OCI-LY7 (cell line): ENCODE measurements around the gene EIF3J. TPM values are rescaled to one million over a fixed set of nuclear protein-coding genes. Genes with fewer than 3 reads are reported as not detected.
"Not testable (repeated sequence)": the region's sequence is repeated elsewhere in the genome, so short reads cannot be mapped to it uniquely, and the experiment has no call there.

Experiments used
- BruUV-seq: library from RNA; stranded (reverse); fragments of 400-500 nt; replicated peaks from 2 replicates; lab custom pipeline; 2021; lab: Mats Ljungman, UMichigan
- CTCF ChIA-PET: fragments of 300-600 bp; sonication (Branson Sonifier 250); formaldehyde crosslinking; loops from one replicate; lab custom pipeline; 2022; ENCODE audit warnings: antibody characterized with exemption; ENCODE audit not compliant: unreplicated experiment; lab: Charles Lee
- POLR2A ChIA-PET: fragments of 300-600 bp; sonication (Branson Sonifier 250); formaldehyde crosslinking; loops from one replicate; lab custom pipeline; 2022; ENCODE audit warnings: antibody characterized with exemption; lab: Charles Lee
- DNase-seq: peaks from one replicate; pipeline ENCODE4 v3.0.0-alpha.2; 2015; ENCODE audit warnings: low spot score
- H2AFZ ChIP-seq: fragments of 200-600 bp; sonication (generic), shearing (Covaris generic); 2 replicates; pipeline ENCODE4 v1.6.1; 2014; ENCODE audit warnings: mild to moderate bottlenecking, antibody characterized with exemption, low read length, moderate library complexity
- H3K27ac ChIP-seq: fragments of 200-600 bp; sonication (generic); 2 replicates; pipeline ENCODE4 v1.5.1; 2014; ENCODE audit warnings: mixed run types, low read depth, mild to moderate bottlenecking, moderate library complexity, low read length, inconsistent platforms; ENCODE audit not compliant: poor library complexity, severe bottlenecking
- H3K36me3 ChIP-seq: fragments of 200-600 bp; sonication (generic); 2 replicates; pipeline ENCODE4 v1.6.1; 2014; ENCODE audit warnings: mild to moderate bottlenecking, antibody characterized with exemption, low read length, moderate library complexity, mixed read lengths; ENCODE audit not compliant: insufficient read depth
- H3K4me1 ChIP-seq: fragments of 200-600 bp; sonication (generic); 2 replicates; pipeline ENCODE4 v1.5.1; 2014; ENCODE audit warnings: mild to moderate bottlenecking, low read length; ENCODE audit not compliant: insufficient read depth, poor library complexity, severe bottlenecking
- H3K4me2 ChIP-seq: fragments of 200-600 bp; sonication (generic); 2 replicates; pipeline ENCODE4 v1.6.1; 2014; ENCODE audit warnings: mild to moderate bottlenecking, low read length
- H3K4me3 ChIP-seq: fragments of 200-600 bp; sonication (generic); 2 replicates; pipeline ENCODE4 v1.5.1; 2014; ENCODE audit warnings: mild to moderate bottlenecking, low read depth, low read length; ENCODE audit not compliant: poor library complexity, severe bottlenecking
- H3K79me2 ChIP-seq: fragments of 200-600 bp; sonication (generic); 2 replicates; pipeline ENCODE4 v1.6.1; 2016; ENCODE audit warnings: low read depth, mild to moderate bottlenecking, low read length, moderate library complexity, mixed read lengths; ENCODE audit not compliant: insufficient read depth
- H3K9me2 ChIP-seq: fragments of 200-600 bp; sonication (generic); 2 replicates; pipeline ENCODE4 v1.6.1; 2016; ENCODE audit warnings: mild to moderate bottlenecking, low read length, mixed read lengths; ENCODE audit not compliant: insufficient read depth
- H3K9me3 ChIP-seq: fragments of 200-600 bp; sonication (generic); 2 replicates; pipeline ENCODE4 v1.6.1; 2014; ENCODE audit warnings: mild to moderate bottlenecking, mixed run types, low read length, mixed read lengths
- H4K20me1 ChIP-seq: fragments of 200-600 bp; sonication (generic); 2 replicates; pipeline ENCODE4 v1.6.1; 2014; ENCODE audit warnings: mild to moderate bottlenecking, antibody characterized with exemption, low read length, moderate library complexity, mixed read lengths; ENCODE audit not compliant: insufficient read depth
- CTCF ChIP-seq: fragments of 200-600 bp; sonication (generic); conservative IDR thresholded peaks from 2 replicates; pipeline ENCODE4 v1.5.1; 2014; ENCODE audit warnings: mild to moderate bottlenecking, antibody characterized with exemption, low read length, moderate library complexity, mixed read lengths
- EZH2phosphoT487 ChIP-seq: fragments of 200-600 bp; sonication (generic); IDR thresholded peaks from 2 replicates; pipeline ENCODE4 v1.6.1; 2018; ENCODE audit warnings: low read depth, borderline replicate concordance, mild to moderate bottlenecking, mixed run types, antibody characterized with exemption, low read length, moderate library complexity, mixed read lengths
- intact Hi-C: fragments of 100-400 bp; cut with micrococcal nuclease; formaldehyde crosslinking; loops from one replicate; pipeline ENCODE4 v1.10.0; 2022; ENCODE audit not compliant: unreplicated experiment
- total RNA-seq, 2 experiments: library from RNA; depleted of rRNA in 1 of 2; stranded (reverse); fragments of >200 nt in 1 of 2; shearing (Covaris generic) in 1 of 2; gene quantifications; 2 replicates each; pipeline ENCODE4 v1.2.3, GENCODE V29; 2014 to 2022

The EIF3J gene
- total RNA-seq, 2 experiments from 2014 or later = 49.4 to 131 TPM

DNA sequence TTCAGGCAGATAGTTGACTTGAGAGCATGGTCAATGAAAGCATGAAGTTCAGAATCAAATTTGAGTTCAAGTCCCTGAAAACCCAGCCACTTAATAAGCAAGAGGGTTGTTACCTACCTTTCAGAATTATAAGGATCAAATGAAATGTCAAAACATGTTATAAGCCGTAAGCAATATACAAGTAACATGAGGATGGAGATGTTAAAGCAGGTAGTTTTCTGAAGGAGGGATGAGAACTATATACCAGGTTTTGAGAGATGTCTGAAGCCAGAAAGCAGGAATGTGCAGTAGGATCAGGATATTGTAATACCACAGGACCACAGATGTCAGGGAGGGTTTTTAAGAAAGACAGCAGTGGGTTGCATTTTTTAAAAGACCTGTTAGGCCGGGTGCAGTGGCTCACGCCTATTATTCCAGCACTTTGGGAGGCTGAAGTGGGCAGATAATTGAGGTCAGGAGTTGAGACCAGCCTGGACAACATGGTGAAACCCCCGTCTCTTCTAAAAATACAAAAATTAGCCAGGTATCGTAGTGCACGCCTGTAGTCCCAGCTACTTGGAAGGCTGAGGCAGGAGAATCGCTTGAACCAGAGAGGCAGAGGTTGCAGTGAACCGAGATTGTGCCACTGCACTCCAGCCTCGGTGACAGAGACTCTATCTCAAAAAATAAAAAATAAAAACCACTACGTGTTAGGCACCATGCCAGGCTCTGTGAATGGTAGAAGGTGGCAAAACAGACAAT, 6.9 kb upstream of the EIF3J start:
- TSS peak; percentile 35 for BruUV-seq
- POLR2A ChIA-PET = interaction anchor here (0.7 kb wide), 1 partner anchor 137 kb away, joined by 4 read pairs; no protein-coding TSS in a partner anchor

GRCh38 chr15:44530653-44531052, 6.3 kb upstream of the EIF3J start:
- Histone ChIP-seq H3K4me3 (no peak overlapping the region), H3K4me2 (no peak overlapping the region), H3K4me1 (peaks cover 2% of the 10 kb centered on the region), H3K36me3 (peaks cover 21% of the 10 kb centered on the region; the same call in 1 of the 2 replicates), H3K9me3 (no peaks in the 10 kb centered on the region), H3K79me2 (no peaks in the 10 kb centered on the region), H3K27ac (no peak overlapping the region), H2AFZ (no peak overlapping the region), H3K9me2 (no peaks in the 10 kb centered on the region), H4K20me1 (no peaks in the 10 kb centered on the region)
- TF ChIP-seq EZH2phosphoT487 (no peak), CTCF (no peak)
- no peak for DNase-seq
- ChIA-PET CTCF (no interaction called here), POLR2A (interaction anchor here (0.7 kb wide), 1 partner anchor 137 kb away, joined by 4 read pairs; no protein-coding TSS in a partner anchor)
- BruUV-seq = no TSS peak
- intact Hi-C loops = no loop called here

More for the DNA sequence above, 6.9 kb upstream of the EIF3J start:
- intact Hi-C loops = no loop called here
- Histone ChIP-seq H4K20me1 (no peaks in the 10 kb centered on the region), H3K9me3 (no peaks in the 10 kb centered on the region), H3K4me3 (no peak overlapping the region), H3K79me2 (no peaks in the 10 kb centered on the region), H3K27ac (no peak overlapping the region), H3K4me1 (no peaks in the 10 kb centered on the region), H2AFZ (no peak overlapping the region), H3K36me3 (peaks cover 27% of the 10 kb centered on the region; the same call in 1 of the 2 replicates), H3K4me2 (no peak overlapping the region), H3K9me2 (no peaks in the 10 kb centered on the region)
- CTCF ChIA-PET = no interaction called here
- DNase-seq = no peak
- TF ChIP-seq CTCF = no peak
- TF ChIP-seq EZH2phosphoT487 = no peak

DNA sequence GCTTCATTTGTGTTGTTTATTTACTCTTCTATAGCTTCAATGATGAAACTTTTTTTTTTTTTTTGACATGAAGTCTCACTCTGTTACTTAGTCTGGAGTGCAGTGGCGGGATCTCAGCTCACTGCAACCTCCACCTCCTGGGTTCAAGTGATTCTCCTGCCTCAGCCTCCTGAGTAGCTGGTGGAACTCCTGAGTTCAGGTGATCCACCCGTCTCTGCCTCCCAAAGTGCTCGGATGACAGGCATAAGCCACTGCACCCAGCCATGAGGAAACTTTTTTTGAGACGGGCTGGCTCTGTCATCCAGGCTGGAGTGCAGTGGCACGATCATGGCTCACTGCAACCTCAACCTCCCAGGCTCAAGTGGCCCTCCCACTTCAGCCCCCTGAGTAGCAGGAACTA, 4.7 kb upstream of the EIF3J start:
- CTCF ChIA-PET, BruUV-seq: not testable (repeated sequence)
- POLR2A ChIA-PET = interaction anchor here (1.2 kb wide), 1 partner anchor 607 kb away, joined by 3 read pairs; no protein-coding TSS in a partner anchor

More for the DNA sequence above, 4.7 kb upstream of the EIF3J start:
- H3K79me2 ChIP-seq, H3K36me3 ChIP-seq, DNase-seq, H3K4me3 ChIP-seq, H3K4me1 ChIP-seq, H3K9me2 ChIP-seq, H3K9me3 ChIP-seq, H4K20me1 ChIP-seq, H3K27ac ChIP-seq, intact Hi-C loops, H2AFZ ChIP-seq, H3K4me2 ChIP-seq: not testable (repeated sequence)
